ENCODE data around the gene NSMCE1.
"Not testable (repeated sequence)": the region's sequence is repeated elsewhere in the genome, so short reads cannot be mapped to it uniquely, and the experiment has no call there.

Gene NSMCE1

GRCh38 chr16:27285676-27286196 lies 17.2 kb upstream of the NSMCE1 start:
- DNase-seq (ENCODE audit: low spot score), result no peak
- in situ Hi-C loops (cut with MboI; ENCODE audit: low sequenced_read_pairs, unreplicated experiment), result no loop called here

GRCh38 chr16:27284865-27285675 lies 16.5 kb upstream of the NSMCE1 start:
- DNase-seq (ENCODE audit: low spot score), result no peak
- in situ Hi-C loops (cut with MboI; ENCODE audit: low sequenced_read_pairs, unreplicated experiment), result loop anchor here (5.0 kb wide), 1 partner anchor 38 kb away; no protein-coding TSS in a partner anchor
- no peak for TF ChIP-seq CTCF (IDR thresholded peaks at IDR 0.05; ENCODE audit: borderline replicate concordance, control extremely low read depth, extremely low read depth, insufficient read depth, missing control alignments)

More at GRCh38 chr16:27285676-27286196, 17.2 kb upstream of the NSMCE1 start:
- TF ChIP-seq CTCF (IDR thresholded peaks at IDR 0.05; ENCODE audit: borderline replicate concordance, control extremely low read depth, extremely low read depth, insufficient read depth, missing control alignments), result no peak

GRCh38 chr16:27281243-27281642 lies 12.7 kb upstream of the NSMCE1 start:
- in situ Hi-C loops (cut with MboI; ENCODE audit: low sequenced_read_pairs, unreplicated experiment), result loop anchor here (5.0 kb wide), 1 partner anchor 34 kb away; no protein-coding TSS in a partner anchor
- no peak for DNase-seq (ENCODE audit: low spot score)
- TF ChIP-seq CTCF (IDR thresholded peaks at IDR 0.05; ENCODE audit: borderline replicate concordance, control extremely low read depth, extremely low read depth, insufficient read depth, missing control alignments), result no peak

GRCh38 chr16:27275394-27275793 lies 6.8 kb upstream of the NSMCE1 start:
- in situ Hi-C loops (cut with MboI; ENCODE audit: low sequenced_read_pairs, unreplicated experiment), result no loop called here
- TF ChIP-seq CTCF (IDR thresholded peaks at IDR 0.05; ENCODE audit: borderline replicate concordance, control extremely low read depth, extremely low read depth, insufficient read depth, missing control alignments), result no peak
- no peak for DNase-seq (ENCODE audit: low spot score)

- in situ Hi-C loops (cut with MboI; ENCODE audit: low sequenced_read_pairs, unreplicated experiment); DNase-seq (ENCODE audit: low spot score): not testable (repeated sequence)
Measured at GRCh38 chr16:27274424-27274874, 5.9 kb upstream of the NSMCE1 start.

GRCh38 chr16:27273670-27274423 lies 5.3 kb upstream of the NSMCE1 start:
- DNase-seq (ENCODE audit: low spot score), result no peak
- in situ Hi-C loops (cut with MboI; ENCODE audit: low sequenced_read_pairs, unreplicated experiment), result no loop called here
- TF ChIP-seq CTCF (IDR thresholded peaks at IDR 0.05; ENCODE audit: borderline replicate concordance, control extremely low read depth, extremely low read depth, insufficient read depth, missing control alignments), result no peak

- TF ChIP-seq CTCF (IDR thresholded peaks at IDR 0.05; ENCODE audit: borderline replicate concordance, control extremely low read depth, extremely low read depth, insufficient read depth, missing control alignments), result no peak
- in situ Hi-C loops (cut with MboI; ENCODE audit: low sequenced_read_pairs, unreplicated experiment), result no loop called here
- no peak for DNase-seq (ENCODE audit: low spot score)
Measured at GRCh38 chr16:27273330-27273669, 4.7 kb upstream of the NSMCE1 start.

- DNase-seq (ENCODE audit: low spot score), result not testable (repeated sequence)
Measured at GRCh38 chr16:27272697-27273096, 4.1 kb upstream of the NSMCE1 start.

More at GRCh38 chr16:27272697-27273096, 4.1 kb upstream of the NSMCE1 start:
- in situ Hi-C loops (cut with MboI; ENCODE audit: low sequenced_read_pairs, unreplicated experiment), result not testable (repeated sequence)

Measured in GM13976 (cell line).